Measurements from ENCODE around the gene SURF4.

GRCh38 chr9:133382507-133383141 is 6.8 kb upstream of the SURF4 start:
- TF ChIP-seq POLR2A (IDR thresholded peaks at IDR 0.05) (no peak), CTCF (IDR thresholded peaks at IDR 0.05) (no peak), POLR2AphosphoS5 (IDR thresholded peaks at IDR 0.05) (no peak)

Measured in prostate gland (tissue), 2 donors.